Ishikawa (cell line): ENCODE data around the gene SLC2A4RG.

Experiments
- CEBPB ChIP-seq: IDR thresholded peaks from 2 replicates; pipeline ENCODE4 v1.6.1; 2012
- CREB1 ChIP-seq: IDR thresholded peaks from 2 replicates; pipeline ENCODE4 v1.6.1; 2012; ENCODE audit warnings: low read depth
- EGR1 ChIP-seq: IDR thresholded peaks from 2 replicates; pipeline ENCODE4 v1.6.1; 2012
- EP300 ChIP-seq: IDR thresholded peaks from 2 replicates; pipeline ENCODE4 v1.6.1; 2012; ENCODE audit warnings: borderline replicate concordance
- FOXM1 ChIP-seq: IDR thresholded peaks from 2 replicates; pipeline ENCODE4 v1.6.1; 2012; ENCODE audit warnings: low read depth, borderline replicate concordance
- MAX ChIP-seq: IDR thresholded peaks from 2 replicates; pipeline ENCODE4 v1.6.1; 2012
- NFIC ChIP-seq: IDR thresholded peaks from 2 replicates; pipeline ENCODE4 v1.6.1; 2012
- RAD21 ChIP-seq: IDR thresholded peaks from 2 replicates; pipeline ENCODE4 v1.6.1; 2012; ENCODE audit warnings: low read depth
- REST ChIP-seq: IDR thresholded peaks from 2 replicates; pipeline ENCODE4 v1.6.1; 2012; ENCODE audit warnings: low read depth, mild to moderate bottlenecking
- TAF1 ChIP-seq: IDR thresholded peaks from 2 replicates; pipeline ENCODE4 v1.6.1; 2012; ENCODE audit warnings: low read depth, mild to moderate bottlenecking
- TCF12 ChIP-seq: IDR thresholded peaks from 2 replicates; pipeline ENCODE4 v1.6.1; 2012; ENCODE audit warnings: low read depth
- TEAD4 ChIP-seq: IDR thresholded peaks from 2 replicates; pipeline ENCODE4 v1.6.1; 2012
- USF1 ChIP-seq: IDR thresholded peaks from 2 replicates; pipeline ENCODE4 v1.6.1; 2012
- YY1 ChIP-seq: IDR thresholded peaks from 2 replicates; pipeline ENCODE4 v1.6.1; 2012; ENCODE audit warnings: low read depth
- ZBTB7A ChIP-seq: IDR thresholded peaks from 2 replicates; pipeline ENCODE4 v1.6.1; 2012; ENCODE audit warnings: low read depth

The SLC2A4RG gene

GRCh38 chr20:63768591-63769515 is 29.3 kb downstream of the SLC2A4RG start:
- TF ChIP-seq TEAD4 (no peak), CREB1 (no peak), EGR1 (no peak), CEBPB (no peak), TCF12 (no peak), TAF1 (no peak), ZBTB7A (no peak), MAX (no peak), REST (no peak), FOXM1 (no peak), EP300 (no peak), RAD21 (no peak), YY1 (no peak)

GRCh38 chr20:63769891-63770474 is 30.4 kb downstream of the SLC2A4RG start:
- no peak for TF ChIP-seq FOXM1
- TF ChIP-seq TCF12 = no peak
- no peak for TF ChIP-seq CREB1

- TF ChIP-seq ZBTB7A (no peak), USF1 (no peak), MAX (no peak), CEBPB (no peak), NFIC (no peak), TEAD4 (no peak), REST (no peak), CREB1 (no peak), TCF12 (no peak), EP300 (no peak), TAF1 (no peak), RAD21 (no peak), YY1 (no peak), FOXM1 (no peak), EGR1 (no peak)
Measured at GRCh38 chr20:63771046-63771707, 31.6 kb downstream of the SLC2A4RG start.

GRCh38 chr20:63772781-63773518 is 33.4 kb downstream of the SLC2A4RG start:
- TF ChIP-seq TEAD4 (no peak), USF1 (no peak)

- TF ChIP-seq EGR1 (no peak), REST (no peak), RAD21 (no peak), TEAD4 (no peak), CEBPB (no peak), FOXM1 (no peak), MAX (no peak), NFIC (no peak), CREB1 (no peak), EP300 (no peak), YY1 (no peak), TAF1 (no peak), USF1 (no peak), TCF12 (no peak), ZBTB7A (no peak)
Measured at GRCh38 chr20:63773571-63774241, 34.1 kb downstream of the SLC2A4RG start.
